ENCODE results near the gene MS4A3.

- TF ChIP-seq ZNF114 (CRISPR knock-in tag; IDR thresholded peaks at IDR 0.05), result no peak
- no peak for TF ChIP-seq CTCF (conservative IDR thresholded peaks at IDR 0.05; ENCODE audit: low read depth in 2 of 2)
- no peak for TF ChIP-seq EZH2 (IDR thresholded peaks at IDR 0.05; ENCODE audit: low read depth, unreplicated experiment)
- no peak for TF ChIP-seq POLR2AphosphoS5 (IDR thresholded peaks at IDR 0.05; ENCODE audit: low read depth)
- no peak for TF ChIP-seq NANOG (IDR thresholded peaks at IDR 0.05; ENCODE audit: borderline replicate concordance)
- TF ChIP-seq JUNB (IDR thresholded peaks at IDR 0.05; ENCODE audit: unreplicated experiment), result no peak
- no peak for TF ChIP-seq CREB1 (CRISPR knock-in tag; IDR thresholded peaks at IDR 0.05; ENCODE audit: low read depth)
- TF ChIP-seq REST (IDR thresholded peaks at IDR 0.05; ENCODE audit: unreplicated experiment), result no peak
- no peak for TF ChIP-seq ZNF331 (CRISPR knock-in tag; IDR thresholded peaks at IDR 0.05; ENCODE audit: low read depth)
- TF ChIP-seq ETS1 (IDR thresholded peaks at IDR 0.05), result no peak
- TF ChIP-seq EZH2phosphoT487 (IDR thresholded peaks at IDR 0.05; ENCODE audit: unreplicated experiment), result no peak
- no peak for TF ChIP-seq STAT1 (IDR thresholded peaks at IDR 0.05; ENCODE audit: unreplicated experiment)
These were observed at the start of gene MS4A3 for GRCh38 chr11:60056349-60056969.

Data from GM23338 (cell line).